ENCODE results near the gene SLC36A3. TPM values are rescaled to one million over a fixed set of nuclear protein-coding genes. Genes with fewer than 3 reads are reported as not detected.
A peak's percentile ranks its signal among the peaks of the same experiment; 100 is the strongest.
"Not testable (repeated sequence)": the region's sequence is repeated elsewhere in the genome, so short reads cannot be mapped to it uniquely, and the experiment has no call there.

Gene SLC36A3
- total RNA-seq, 4 donors from 2014 or later, result not detected

DNA sequence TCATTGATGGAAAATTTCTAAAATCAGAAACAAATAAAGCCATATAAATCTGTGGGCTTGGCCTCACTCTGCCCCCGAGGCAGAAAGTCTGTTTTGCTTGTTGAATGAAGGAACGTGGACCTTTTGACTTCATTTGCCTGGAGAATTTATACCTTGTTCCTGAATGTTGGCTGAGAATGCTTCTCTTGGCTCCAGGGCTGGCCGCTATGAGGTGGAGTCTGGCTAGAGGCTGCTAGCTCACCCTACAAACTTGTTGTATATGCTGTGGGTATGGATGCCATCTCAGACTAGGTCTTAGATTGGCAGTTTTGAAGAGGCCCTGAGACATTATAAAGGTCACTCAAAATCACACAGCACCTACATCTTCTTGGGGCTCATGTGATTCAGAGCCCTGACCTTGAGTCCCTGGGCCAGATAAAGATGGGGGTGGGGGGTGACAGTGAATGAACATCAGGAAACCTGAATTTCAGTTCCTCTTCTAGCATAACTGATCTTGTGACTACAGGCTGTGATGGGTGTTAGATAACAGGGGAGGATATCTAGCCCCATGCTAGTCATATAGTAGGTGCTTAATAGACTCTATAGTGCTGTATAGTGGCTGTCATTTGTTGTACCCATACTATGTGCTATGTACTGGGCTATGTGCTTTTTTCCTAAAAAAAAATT, 47.8 kb downstream of the SLC36A3 start:
- no peak for DNase-seq
- intact Hi-C loops (cut with DNase I), result no loop called here
- H3K27me3 ChIP-seq, result no peaks in the 10 kb centered on the region
- no peaks in the 10 kb centered on the region for H3K9me3 ChIP-seq
- WGBS, 2 donors, result 60 to 64% methylated on average over 3 of the region's 3 CpGs
- H3K36me3 ChIP-seq, result peaks cover 0 to 13% (median 7%) of the 10 kb centered on the region in 3 donors
- H3K4me1 ChIP-seq, result peaks cover 44 to 82% (median 47%) of the 10 kb centered on the region in 3 donors
- H3K27ac ChIP-seq, result peak overlapping the region; percentile 85 to 92 (median 90)
- no peak for TF ChIP-seq POLR2A (IDR thresholded peaks at IDR 0.05)
- TF ChIP-seq, protein P1, sequence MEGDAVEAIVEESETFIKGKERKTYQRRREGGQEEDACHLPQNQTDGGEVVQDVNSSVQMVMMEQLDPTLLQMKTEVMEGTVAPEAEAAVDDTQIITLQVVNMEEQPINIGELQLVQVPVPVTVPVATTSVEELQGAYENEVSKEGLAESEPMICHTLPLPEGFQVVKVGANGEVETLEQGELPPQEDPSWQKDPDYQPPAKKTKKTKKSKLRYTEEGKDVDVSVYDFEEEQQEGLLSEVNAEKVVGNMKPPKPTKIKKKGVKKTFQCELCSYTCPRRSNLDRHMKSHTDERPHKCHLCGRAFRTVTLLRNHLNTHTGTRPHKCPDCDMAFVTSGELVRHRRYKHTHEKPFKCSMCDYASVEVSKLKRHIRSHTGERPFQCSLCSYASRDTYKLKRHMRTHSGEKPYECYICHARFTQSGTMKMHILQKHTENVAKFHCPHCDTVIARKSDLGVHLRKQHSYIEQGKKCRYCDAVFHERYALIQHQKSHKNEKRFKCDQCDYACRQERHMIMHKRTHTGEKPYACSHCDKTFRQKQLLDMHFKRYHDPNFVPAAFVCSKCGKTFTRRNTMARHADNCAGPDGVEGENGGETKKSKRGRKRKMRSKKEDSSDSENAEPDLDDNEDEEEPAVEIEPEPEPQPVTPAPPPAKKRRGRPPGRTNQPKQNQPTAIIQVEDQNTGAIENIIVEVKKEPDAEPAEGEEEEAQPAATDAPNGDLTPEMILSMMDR (IDR thresholded peaks at IDR 0.05), result no peak
- H3K4me3 ChIP-seq, result peak overlapping the region in 1 of 4 donors; percentile 82

- intact Hi-C loops (cut with DNase I); H3K9me3 ChIP-seq; H3K36me3 ChIP-seq; DNase-seq; H3K27me3 ChIP-seq: not testable (repeated sequence)
- Histone ChIP-seq H3K4me3 (peak overlapping the region in 3 of 4 donors; percentile 62 to 83 (median 82)), H3K4me1 (peaks cover 44 to 80% (median 47%) of the 10 kb centered on the region in 3 donors), H3K27ac (peak overlapping the region; percentile 85 to 92 (median 90))
- 81 to 89% methylated on average over 4 to 5 of the region's 5 CpGs for WGBS, 2 donors
These were observed 48.6 kb downstream of the SLC36A3 start for GRCh38 chr5:151254990-151255389.

DNA sequence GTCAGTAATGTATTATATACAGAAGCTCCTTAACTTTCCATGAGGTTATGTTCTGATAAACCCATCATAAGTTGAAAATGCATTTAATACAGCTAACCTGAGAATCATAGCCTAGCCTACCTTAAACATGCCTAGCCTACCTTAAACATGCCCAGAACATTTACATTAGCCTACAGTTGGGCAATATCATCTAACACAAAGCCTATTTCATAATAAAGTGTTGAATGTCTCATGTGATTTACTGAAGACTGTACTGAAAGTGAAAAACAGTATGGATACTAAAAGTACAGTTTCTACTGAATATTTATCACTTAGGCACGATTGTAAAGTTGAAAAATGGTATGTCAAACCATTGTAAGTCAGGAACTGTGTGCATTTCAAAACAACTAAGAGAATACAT, 49.0 kb downstream of the SLC36A3 start:
- Histone ChIP-seq H3K27me3 (no peaks in the 10 kb centered on the region), H3K9me3 (no peaks in the 10 kb centered on the region), H3K36me3 (peaks cover 0 to under 1% (median 0%) of the 10 kb centered on the region in 3 donors), H3K4me3 (peak overlapping the region; percentile 51 to 83 (median 72)), H3K27ac (peak overlapping the region; percentile 85 to 92 (median 90)), H3K4me1 (peaks cover 44 to 76% (median 47%) of the 10 kb centered on the region in 3 donors)
- peak in 1 of 4 donors; percentile 47 for TF ChIP-seq POLR2A (IDR thresholded peaks at IDR 0.05)
- TF ChIP-seq, protein P1 (IDR thresholded peaks at IDR 0.05), result no peak
- DNase-seq, result no peak
- intact Hi-C loops (cut with DNase I), result no loop called here
- 31 to 33% methylated on average over 1 of the region's 1 CpG for WGBS, 2 donors

- 7 to 25% methylated on average over 5 of the region's 5 CpGs for WGBS, 2 donors
- Histone ChIP-seq H3K4me1 (peaks cover 40 to 66% (median 42%) of the 10 kb centered on the region in 3 donors), H3K36me3 (no peaks in the 10 kb centered on the region), H3K27me3 (no peaks in the 10 kb centered on the region), H3K27ac (peak overlapping the region; percentile 85 to 92 (median 90)), H3K4me3 (peak overlapping the region; percentile 51 to 83 (median 72)), H3K9me3 (no peaks in the 10 kb centered on the region)
- TF ChIP-seq POLR2A (IDR thresholded peaks at IDR 0.05), result no peak
- TF ChIP-seq, protein P1 (IDR thresholded peaks at IDR 0.05), result no peak
- no peak for DNase-seq
- intact Hi-C loops (cut with DNase I), result no loop called here
These were observed 50.0 kb downstream of the SLC36A3 start for GRCh38 chr5:151253605-151253950.

DNA sequence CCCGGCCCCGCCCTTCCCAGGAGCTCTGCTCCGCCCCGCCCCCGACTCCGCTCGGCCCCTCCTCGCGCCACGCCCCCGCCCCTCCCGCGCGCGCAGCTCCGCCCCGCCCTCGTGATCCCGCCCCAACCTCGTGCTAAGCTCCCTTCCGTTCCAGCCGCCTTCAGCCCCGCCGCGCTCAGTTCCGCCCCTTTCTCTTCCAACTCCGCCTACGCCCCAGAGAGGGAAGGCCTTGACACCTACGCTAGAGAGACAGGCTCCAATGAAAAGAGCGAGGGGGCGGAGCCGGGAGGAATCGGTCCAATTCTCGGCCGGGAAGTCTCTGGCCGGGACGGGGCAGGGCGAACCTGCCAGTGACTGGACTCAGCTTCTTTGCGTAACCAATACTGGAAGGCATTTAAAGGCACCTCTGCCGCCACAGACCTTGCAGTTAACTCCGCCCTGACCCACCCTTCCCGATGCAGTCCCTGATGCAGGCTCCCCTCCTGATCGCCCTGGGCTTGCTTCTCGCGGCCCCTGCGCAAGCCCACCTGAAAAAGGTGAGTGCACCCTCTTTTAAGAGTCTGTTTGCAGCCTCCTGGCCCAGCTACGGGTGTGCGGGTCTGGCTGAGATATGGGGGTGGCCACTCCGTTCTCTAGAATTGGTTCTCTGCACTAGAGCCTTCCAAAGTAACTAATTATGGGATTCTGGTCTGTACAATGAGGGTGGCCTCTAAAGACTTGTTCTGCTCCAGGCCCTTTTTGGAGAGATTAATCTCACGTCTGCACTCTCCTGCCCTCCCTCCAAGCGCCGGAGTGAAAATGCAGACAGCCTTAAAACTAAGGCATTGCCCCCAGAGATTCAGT, 50.6 kb downstream of the SLC36A3 start, which contains the start of gene GM2A:
Gene GM2A (plus strand): TSS at position 424 of the 843 bp plus-strand sequence. CDS start 32 bp downstream, at position 456.
- H3K27ac ChIP-seq, result peak within 1 kb of the TSS; percentile 85 to 92 (median 90)
- H3K36me3 ChIP-seq, result no peaks in the 10 kb centered on the region
- no peaks in the 10 kb centered on the region for H3K9me3 ChIP-seq
- 0 to 4% methylated on average over 9 to 12 of the region's 52 CpGs for WGBS, 2 donors
- peaks cover 35 to 60% (median 38%) of the 10 kb centered on the region in 3 donors for H3K4me1 ChIP-seq
- TF ChIP-seq, protein P1 (IDR thresholded peaks at IDR 0.05), result peak in 1 of 6 experiments; percentile 11
- TF ChIP-seq POLR2A (IDR thresholded peaks at IDR 0.05), result peak in 3 of 4 donors; percentile 65 to 94 (median 89)
- H3K4me3 ChIP-seq, result peak within 1 kb of the TSS; percentile 51 to 83 (median 72)
- no peaks in the 10 kb centered on the region for H3K27me3 ChIP-seq
- intact Hi-C loops (cut with DNase I), result no loop called here
- DNase-seq, result peak; percentile 98
